Adrenal gland (tissue), 5 donors: ENCODE data around the gene ADGRA1.

Source experiments
- POLR2A ChIP-seq, 2 donors: fragments of 450-650 bp; IDR thresholded peaks; one replicate each; pipeline ENCODE4 v1.6.1; 2017; ENCODE audit warnings: antibody characterized with exemption in 2 of 2, mild to moderate bottlenecking in 2 of 2, moderate library complexity in 1 of 2
- TF ChIP-seq, protein P1 (sequence below), 6 experiments: fragments of 450-650 bp in 4 of 6; fragments of 200-600 bp in 2 of 6; sonication (generic) in 1 of 6; IDR thresholded peaks; 1 replicate in 5 of 6; 2 replicates in 1 of 6; pipeline versions ENCODE4 v1.5.1 to v1.8.0; 2016 to 2021; ENCODE audit warnings: antibody characterized with exemption in 6 of 6, mild to moderate bottlenecking in 2 of 6, moderate library complexity in 1 of 6
- donor health status: DM: no; HTN: no; CAD: no.

- TF ChIP-seq, protein P1, sequence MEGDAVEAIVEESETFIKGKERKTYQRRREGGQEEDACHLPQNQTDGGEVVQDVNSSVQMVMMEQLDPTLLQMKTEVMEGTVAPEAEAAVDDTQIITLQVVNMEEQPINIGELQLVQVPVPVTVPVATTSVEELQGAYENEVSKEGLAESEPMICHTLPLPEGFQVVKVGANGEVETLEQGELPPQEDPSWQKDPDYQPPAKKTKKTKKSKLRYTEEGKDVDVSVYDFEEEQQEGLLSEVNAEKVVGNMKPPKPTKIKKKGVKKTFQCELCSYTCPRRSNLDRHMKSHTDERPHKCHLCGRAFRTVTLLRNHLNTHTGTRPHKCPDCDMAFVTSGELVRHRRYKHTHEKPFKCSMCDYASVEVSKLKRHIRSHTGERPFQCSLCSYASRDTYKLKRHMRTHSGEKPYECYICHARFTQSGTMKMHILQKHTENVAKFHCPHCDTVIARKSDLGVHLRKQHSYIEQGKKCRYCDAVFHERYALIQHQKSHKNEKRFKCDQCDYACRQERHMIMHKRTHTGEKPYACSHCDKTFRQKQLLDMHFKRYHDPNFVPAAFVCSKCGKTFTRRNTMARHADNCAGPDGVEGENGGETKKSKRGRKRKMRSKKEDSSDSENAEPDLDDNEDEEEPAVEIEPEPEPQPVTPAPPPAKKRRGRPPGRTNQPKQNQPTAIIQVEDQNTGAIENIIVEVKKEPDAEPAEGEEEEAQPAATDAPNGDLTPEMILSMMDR (IDR thresholded peaks at IDR 0.05) = no peak
- TF ChIP-seq POLR2A (IDR thresholded peaks at IDR 0.05) = no peak
These were observed 16.6 kb downstream of the ADGRA1 start for GRCh38 chr10:133104068-133104962.
